H1 (cell line): ENCODE data around the gene FGF6. TPM values are rescaled to one million over a fixed set of nuclear protein-coding genes. Genes with fewer than 3 reads are reported as not detected.

ENCODE experiments used
- polyA plus RNA-seq, 7 experiments: library from polyadenylated mRNA; depleted of rRNA in 3 of 7; stranded (reverse) in 5 of 7; unstranded in 2 of 7; fragments of >200 nt in 5 of 7; fragments of 200-250 nt in 2 of 7; gene quantifications; 1 replicate in 5 of 7; 2 replicates in 1 of 7; 4 replicates in 1 of 7; pipeline versions ENCODE4 v1.2.1 to v1.2.3, GENCODE V29; 2011 to 2013; ENCODE audit warnings: missing spikeins in 2 of 7, mixed read lengths in 2 of 7
- total RNA-seq: library from RNA; stranded (reverse); fragmentation: NEBNext Ultra II Directional; extraction: Animal tissue kit (Norgen Biotek cat#: 25700); gene quantifications from 2 replicates; pipeline ENCODE4 v1.2.1, GENCODE V29; 2021
- TF ChIP-seq, protein P1 (sequence below): fragments of 300-600 bp; sonication (generic); IDR thresholded peaks from 2 replicates; pipeline ENCODE4 v1.7.1; 2012; ENCODE audit warnings: low read length, moderate library complexity, mild to moderate bottlenecking, inconsistent platforms; ENCODE audit not compliant: insufficient replicate concordance

The FGF6 gene
- total and polyA plus RNA-seq, 2 of the 8 experiments (the other 6 are each of a cell fraction or from before 2014, with no cell fraction given), result not detected

DNA sequence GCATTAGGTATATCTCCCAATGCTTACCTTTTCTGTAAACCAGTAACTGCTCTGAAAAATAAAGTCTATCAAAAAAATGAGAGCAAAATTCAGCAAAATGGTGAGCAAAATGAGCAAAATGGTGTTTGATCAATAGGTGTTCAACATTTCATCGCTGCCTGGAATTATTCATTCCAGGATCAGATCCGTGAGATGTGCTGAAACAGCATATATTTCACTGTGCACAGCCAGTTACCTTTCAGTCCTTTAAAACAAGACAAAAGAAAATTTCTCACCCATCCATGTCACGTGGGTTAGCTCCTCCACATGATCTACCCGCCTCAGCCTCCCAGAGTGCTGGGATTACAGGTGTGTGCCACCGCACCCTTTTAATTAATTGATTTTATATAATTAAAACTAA is 58.0 kb downstream of the FGF6 start (continued):
- TF ChIP-seq, protein P1, sequence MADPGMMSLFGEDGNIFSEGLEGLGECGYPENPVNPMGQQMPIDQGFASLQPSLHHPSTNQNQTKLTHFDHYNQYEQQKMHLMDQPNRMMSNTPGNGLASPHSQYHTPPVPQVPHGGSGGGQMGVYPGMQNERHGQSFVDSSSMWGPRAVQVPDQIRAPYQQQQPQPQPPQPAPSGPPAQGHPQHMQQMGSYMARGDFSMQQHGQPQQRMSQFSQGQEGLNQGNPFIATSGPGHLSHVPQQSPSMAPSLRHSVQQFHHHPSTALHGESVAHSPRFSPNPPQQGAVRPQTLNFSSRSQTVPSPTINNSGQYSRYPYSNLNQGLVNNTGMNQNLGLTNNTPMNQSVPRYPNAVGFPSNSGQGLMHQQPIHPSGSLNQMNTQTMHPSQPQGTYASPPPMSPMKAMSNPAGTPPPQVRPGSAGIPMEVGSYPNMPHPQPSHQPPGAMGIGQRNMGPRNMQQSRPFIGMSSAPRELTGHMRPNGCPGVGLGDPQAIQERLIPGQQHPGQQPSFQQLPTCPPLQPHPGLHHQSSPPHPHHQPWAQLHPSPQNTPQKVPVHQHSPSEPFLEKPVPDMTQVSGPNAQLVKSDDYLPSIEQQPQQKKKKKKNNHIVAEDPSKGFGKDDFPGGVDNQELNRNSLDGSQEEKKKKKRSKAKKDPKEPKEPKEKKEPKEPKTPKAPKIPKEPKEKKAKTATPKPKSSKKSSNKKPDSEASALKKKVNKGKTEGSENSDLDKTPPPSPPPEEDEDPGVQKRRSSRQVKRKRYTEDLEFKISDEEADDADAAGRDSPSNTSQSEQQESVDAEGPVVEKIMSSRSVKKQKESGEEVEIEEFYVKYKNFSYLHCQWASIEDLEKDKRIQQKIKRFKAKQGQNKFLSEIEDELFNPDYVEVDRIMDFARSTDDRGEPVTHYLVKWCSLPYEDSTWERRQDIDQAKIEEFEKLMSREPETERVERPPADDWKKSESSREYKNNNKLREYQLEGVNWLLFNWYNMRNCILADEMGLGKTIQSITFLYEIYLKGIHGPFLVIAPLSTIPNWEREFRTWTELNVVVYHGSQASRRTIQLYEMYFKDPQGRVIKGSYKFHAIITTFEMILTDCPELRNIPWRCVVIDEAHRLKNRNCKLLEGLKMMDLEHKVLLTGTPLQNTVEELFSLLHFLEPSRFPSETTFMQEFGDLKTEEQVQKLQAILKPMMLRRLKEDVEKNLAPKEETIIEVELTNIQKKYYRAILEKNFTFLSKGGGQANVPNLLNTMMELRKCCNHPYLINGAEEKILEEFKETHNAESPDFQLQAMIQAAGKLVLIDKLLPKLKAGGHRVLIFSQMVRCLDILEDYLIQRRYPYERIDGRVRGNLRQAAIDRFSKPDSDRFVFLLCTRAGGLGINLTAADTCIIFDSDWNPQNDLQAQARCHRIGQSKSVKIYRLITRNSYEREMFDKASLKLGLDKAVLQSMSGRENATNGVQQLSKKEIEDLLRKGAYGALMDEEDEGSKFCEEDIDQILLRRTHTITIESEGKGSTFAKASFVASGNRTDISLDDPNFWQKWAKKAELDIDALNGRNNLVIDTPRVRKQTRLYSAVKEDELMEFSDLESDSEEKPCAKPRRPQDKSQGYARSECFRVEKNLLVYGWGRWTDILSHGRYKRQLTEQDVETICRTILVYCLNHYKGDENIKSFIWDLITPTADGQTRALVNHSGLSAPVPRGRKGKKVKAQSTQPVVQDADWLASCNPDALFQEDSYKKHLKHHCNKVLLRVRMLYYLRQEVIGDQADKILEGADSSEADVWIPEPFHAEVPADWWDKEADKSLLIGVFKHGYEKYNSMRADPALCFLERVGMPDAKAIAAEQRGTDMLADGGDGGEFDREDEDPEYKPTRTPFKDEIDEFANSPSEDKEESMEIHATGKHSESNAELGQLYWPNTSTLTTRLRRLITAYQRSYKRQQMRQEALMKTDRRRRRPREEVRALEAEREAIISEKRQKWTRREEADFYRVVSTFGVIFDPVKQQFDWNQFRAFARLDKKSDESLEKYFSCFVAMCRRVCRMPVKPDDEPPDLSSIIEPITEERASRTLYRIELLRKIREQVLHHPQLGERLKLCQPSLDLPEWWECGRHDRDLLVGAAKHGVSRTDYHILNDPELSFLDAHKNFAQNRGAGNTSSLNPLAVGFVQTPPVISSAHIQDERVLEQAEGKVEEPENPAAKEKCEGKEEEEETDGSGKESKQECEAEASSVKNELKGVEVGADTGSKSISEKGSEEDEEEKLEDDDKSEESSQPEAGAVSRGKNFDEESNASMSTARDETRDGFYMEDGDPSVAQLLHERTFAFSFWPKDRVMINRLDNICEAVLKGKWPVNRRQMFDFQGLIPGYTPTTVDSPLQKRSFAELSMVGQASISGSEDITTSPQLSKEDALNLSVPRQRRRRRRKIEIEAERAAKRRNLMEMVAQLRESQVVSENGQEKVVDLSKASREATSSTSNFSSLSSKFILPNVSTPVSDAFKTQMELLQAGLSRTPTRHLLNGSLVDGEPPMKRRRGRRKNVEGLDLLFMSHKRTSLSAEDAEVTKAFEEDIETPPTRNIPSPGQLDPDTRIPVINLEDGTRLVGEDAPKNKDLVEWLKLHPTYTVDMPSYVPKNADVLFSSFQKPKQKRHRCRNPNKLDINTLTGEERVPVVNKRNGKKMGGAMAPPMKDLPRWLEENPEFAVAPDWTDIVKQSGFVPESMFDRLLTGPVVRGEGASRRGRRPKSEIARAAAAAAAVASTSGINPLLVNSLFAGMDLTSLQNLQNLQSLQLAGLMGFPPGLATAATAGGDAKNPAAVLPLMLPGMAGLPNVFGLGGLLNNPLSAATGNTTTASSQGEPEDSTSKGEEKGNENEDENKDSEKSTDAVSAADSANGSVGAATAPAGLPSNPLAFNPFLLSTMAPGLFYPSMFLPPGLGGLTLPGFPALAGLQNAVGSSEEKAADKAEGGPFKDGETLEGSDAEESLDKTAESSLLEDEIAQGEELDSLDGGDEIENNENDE, result no peak
- TF ChIP-seq, all 59 proteins: peak for 0
